RWPE1 (cell line): ENCODE measurements around the gene SMIM15.

Experiments
- CTCF ChIA-PET: fragments of 350-600 bp; sonication (Branson Sonifier 250); formaldehyde crosslinking; extraction: SDS; loops from one replicate; lab custom pipeline; 2021; lab: Yijun Ruan, JAX
- POLR2A ChIA-PET: fragments of 400-600 bp; formaldehyde crosslinking; extraction: SDS; loops from one replicate; lab custom pipeline; 2020; ENCODE audit warnings: antibody characterized with exemption; ENCODE audit not compliant: low non-redundant PET; lab: Yijun Ruan, JAX
- DNase-seq: peaks from one replicate; pipeline ENCODE4 v3.0.0; 2012; ENCODE audit warnings: low spot score
- H3K27ac ChIP-seq: fragments of 450-650 bp; 2 replicates; pipeline ENCODE4 v1.5.1; 2017
- TF ChIP-seq, protein P1 (sequence below): fragments of 450-650 bp; conservative IDR thresholded peaks from 2 replicates; pipeline ENCODE4 v1.5.1; 2017; ENCODE audit warnings: low read depth, mild to moderate bottlenecking

The SMIM15 gene

DNA sequence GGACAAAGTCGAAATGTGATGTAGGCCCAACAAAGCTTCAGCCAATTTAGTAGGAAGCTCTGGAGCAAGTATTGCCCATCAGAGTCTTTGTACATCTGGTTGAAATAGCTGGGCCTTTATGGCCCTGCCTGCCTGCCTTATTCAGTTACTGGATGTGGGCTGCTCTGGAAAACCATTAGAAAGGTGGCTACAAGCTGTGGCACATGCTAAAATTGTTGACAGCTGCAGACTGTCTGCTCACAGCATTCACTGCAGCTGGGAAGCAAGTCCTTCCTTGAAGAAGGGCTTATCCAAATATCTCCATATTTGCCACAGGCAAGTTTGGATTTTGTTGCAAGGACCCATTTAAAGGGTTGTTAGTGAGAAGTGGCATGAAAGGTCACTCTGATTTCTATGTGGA is 24.4 kb downstream of the SMIM15 start:
- TF ChIP-seq, protein P1, sequence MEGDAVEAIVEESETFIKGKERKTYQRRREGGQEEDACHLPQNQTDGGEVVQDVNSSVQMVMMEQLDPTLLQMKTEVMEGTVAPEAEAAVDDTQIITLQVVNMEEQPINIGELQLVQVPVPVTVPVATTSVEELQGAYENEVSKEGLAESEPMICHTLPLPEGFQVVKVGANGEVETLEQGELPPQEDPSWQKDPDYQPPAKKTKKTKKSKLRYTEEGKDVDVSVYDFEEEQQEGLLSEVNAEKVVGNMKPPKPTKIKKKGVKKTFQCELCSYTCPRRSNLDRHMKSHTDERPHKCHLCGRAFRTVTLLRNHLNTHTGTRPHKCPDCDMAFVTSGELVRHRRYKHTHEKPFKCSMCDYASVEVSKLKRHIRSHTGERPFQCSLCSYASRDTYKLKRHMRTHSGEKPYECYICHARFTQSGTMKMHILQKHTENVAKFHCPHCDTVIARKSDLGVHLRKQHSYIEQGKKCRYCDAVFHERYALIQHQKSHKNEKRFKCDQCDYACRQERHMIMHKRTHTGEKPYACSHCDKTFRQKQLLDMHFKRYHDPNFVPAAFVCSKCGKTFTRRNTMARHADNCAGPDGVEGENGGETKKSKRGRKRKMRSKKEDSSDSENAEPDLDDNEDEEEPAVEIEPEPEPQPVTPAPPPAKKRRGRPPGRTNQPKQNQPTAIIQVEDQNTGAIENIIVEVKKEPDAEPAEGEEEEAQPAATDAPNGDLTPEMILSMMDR = no peak
- ChIA-PET POLR2A (no interaction called here), CTCF (interaction anchor here (1.5 kb wide), 1 partner anchor 10 kb away, joined by 6 read pairs; no protein-coding TSS in a partner anchor)

DNA sequence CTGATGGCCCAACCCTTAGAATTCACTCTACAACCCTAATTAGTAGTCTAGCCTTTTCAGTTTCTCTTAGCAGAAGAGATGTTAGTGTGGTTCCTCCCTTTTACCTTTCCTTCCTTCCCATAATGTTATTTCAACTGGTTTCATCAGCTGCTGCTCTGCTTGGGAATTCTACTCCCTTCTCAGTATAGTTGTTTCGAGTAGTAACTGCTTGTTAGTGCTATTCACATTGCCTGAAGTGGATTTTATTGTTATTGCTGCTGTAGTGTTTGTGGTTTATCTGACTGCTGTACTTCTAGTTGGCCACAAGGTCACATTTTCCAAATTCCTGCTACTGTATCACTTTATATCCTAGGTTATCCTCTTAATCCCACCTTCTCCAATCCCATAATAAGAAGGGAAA is 29.7 kb downstream of the SMIM15 start:
- TF ChIP-seq, protein P1 = no peak
- ChIA-PET CTCF (interaction anchor here (0.5 to 1.2 kb wide), 3 partner anchors 94 to 262 kb away, joined by 3 to 4 read pairs (median 3); no protein-coding TSS in a partner anchor), POLR2A (no interaction called here)
- DNase-seq = no peak
- no peak overlapping the region for H3K27ac ChIP-seq

More for the DNA sequence above, 24.4 kb downstream of the SMIM15 start:
- H3K27ac ChIP-seq = no peak overlapping the region
- DNase-seq = no peak

DNA sequence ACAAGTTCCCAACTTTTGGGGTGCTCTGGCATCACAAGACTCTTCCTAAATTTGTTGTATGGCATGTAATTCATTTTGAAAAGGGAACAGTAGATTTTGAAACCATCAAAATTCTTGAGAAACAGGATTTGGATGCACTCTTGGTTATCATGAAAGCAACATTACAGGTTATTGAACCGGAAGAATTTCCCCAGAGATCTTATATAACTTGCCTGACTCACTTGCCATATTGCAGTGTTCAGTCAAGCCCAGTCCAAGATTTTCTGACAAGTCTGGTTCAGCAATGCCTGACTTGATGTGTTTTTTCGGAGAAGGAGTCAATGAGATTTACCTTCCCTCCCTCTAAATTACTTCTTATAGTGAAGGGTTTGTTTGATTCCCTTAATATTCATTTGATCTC is 32.0 kb downstream of the SMIM15 start:
- CTCF ChIA-PET = no interaction called here
- H3K27ac ChIP-seq = no peak overlapping the region
- TF ChIP-seq, protein P1 = no peak
- POLR2A ChIA-PET = no interaction called here
- no peak for DNase-seq

DNA sequence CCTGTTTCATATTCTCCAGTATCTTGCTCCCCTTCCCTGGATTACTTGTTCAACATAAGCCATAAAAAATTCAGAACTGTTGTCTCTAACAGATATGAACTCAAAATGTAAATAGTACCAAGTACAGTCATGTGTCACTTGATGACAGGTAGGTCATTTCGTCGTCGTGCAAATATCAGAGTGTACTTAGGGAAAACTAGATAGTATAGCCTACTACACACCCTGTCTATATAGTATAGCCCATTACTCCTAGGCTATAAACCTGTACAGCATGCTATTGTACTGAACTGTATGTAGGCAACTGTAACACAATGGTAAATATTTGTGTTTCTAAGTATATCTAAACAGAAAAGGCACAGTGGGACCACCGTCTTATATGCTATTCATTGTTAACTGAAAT is 39.1 kb downstream of the SMIM15 start:
- H3K27ac ChIP-seq = no peak overlapping the region
- ChIA-PET CTCF (no interaction called here), POLR2A (no interaction called here)
- TF ChIP-seq, protein P1 = no peak
- no peak for DNase-seq

DNA sequence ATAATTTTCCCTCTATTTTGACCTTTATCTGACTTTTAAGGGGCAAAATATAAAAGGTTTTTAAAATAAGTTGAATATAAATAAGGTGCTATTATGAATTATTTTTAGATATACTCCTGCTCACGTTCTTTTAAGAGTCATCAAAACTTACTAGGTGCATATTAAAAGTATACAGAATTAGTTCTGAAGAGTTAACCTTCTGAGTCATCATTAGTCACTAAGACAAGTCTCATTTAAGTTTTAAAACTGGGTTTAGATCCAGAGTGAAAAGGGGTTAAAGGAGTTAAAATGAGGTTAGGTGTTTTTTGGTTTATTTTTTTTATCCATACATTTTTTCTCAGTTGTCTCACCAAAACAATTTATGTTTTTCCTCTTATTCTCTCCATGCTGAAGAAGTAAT is 41.7 kb downstream of the SMIM15 start:
- CTCF ChIA-PET = no interaction called here
- TF ChIP-seq, protein P1 = no peak
- POLR2A ChIA-PET = no interaction called here
- peak; percentile 13 for DNase-seq
- no peak overlapping the region for H3K27ac ChIP-seq

DNA sequence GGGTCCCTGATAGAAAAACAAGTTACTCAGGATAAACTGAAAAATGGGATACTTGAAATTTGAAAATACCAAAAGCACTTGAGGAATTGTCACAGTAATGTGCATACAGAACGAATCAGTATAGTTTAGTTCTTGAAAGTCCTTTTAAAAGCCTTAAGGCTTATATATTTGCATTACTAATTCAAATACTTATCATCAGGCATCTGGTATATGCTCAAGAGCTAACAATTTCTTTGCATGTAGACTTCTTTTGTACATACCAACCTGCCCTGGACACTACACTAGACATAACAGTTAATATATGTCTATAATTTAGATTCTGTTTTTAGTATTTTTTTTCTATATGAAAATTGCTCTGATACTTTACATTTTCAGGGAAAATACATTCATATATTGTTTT is 43.2 kb downstream of the SMIM15 start:
- no peak for DNase-seq
- TF ChIP-seq, protein P1 = no peak
- ChIA-PET POLR2A (no interaction called here), CTCF (interaction anchor here (0.7 kb wide), 2 partner anchors 12 to 82 kb away, joined by 3 to 4 read pairs; no protein-coding TSS in a partner anchor)
- H3K27ac ChIP-seq = no peak overlapping the region
